A673 (cell line): Measurements from ENCODE around the gene ADTRP. TPM values are rescaled to one million over a fixed set of nuclear protein-coding genes. Genes with fewer than 3 reads are reported as not detected.

ENCODE experiments used
- BruUV-seq: library from RNA; stranded (reverse); fragments of 400-500 nt; replicated peaks from 2 replicates; lab custom pipeline; 2021; lab: Mats Ljungman, UMichigan
- CTCF ChIA-PET: fragments of 300-600 bp; sonication (Branson Sonifier 250); formaldehyde crosslinking; loops from one replicate; lab custom pipeline; 2022; ENCODE audit warnings: antibody characterized with exemption; lab: Charles Lee
- POLR2A ChIA-PET: fragments of 300-600 bp; sonication (Branson Sonifier 250); formaldehyde crosslinking; loops from one replicate; lab custom pipeline; 2022; ENCODE audit warnings: antibody characterized with exemption; ENCODE audit not compliant: low non-redundant PET; lab: Charles Lee
- DNase-seq: peaks from one replicate; pipeline ENCODE4 v3.0.0-alpha.2; 2015; ENCODE audit warnings: low spot score
- H3K27ac ChIP-seq: fragments of 200-600 bp; sonication (generic); 2 replicates; pipeline ENCODE4 v1.5.1; 2016; ENCODE audit warnings: mixed run types, low read depth, mild to moderate bottlenecking, mixed read lengths, antibody characterized with exemption, low read length; ENCODE audit not compliant: poor library complexity, severe bottlenecking
- H3K27me3 ChIP-seq: fragments of 200-600 bp; sonication (generic); replicated peaks from 2 replicates; pipeline ENCODE4 v1.6.1; 2017; ENCODE audit warnings: mixed run types, low read depth, mild to moderate bottlenecking, mixed read lengths, antibody characterized with exemption, low read length; ENCODE audit not compliant: insufficient read depth, poor library complexity
- H3K36me3 ChIP-seq: fragments of 200-600 bp; sonication (generic); 2 replicates; pipeline ENCODE4 v1.6.1; 2016; ENCODE audit warnings: mixed run types, mild to moderate bottlenecking, mixed read lengths, antibody characterized with exemption, low read length; ENCODE audit not compliant: insufficient read depth, poor library complexity, severe bottlenecking
- H3K4me1 ChIP-seq: fragments of 200-600 bp; sonication (generic); 2 replicates; pipeline ENCODE4 v1.6.1; 2017; ENCODE audit warnings: mixed run types, mild to moderate bottlenecking, mixed read lengths, antibody characterized with exemption, low read length; ENCODE audit not compliant: insufficient read depth, poor library complexity, severe bottlenecking
- H3K4me3 ChIP-seq: fragments of 200-600 bp; sonication (generic); 2 replicates; pipeline ENCODE4 v1.5.1; 2016; ENCODE audit warnings: low read depth, mixed run types, mild to moderate bottlenecking, mixed read lengths, low read length; ENCODE audit not compliant: poor library complexity, severe bottlenecking
- H3K9me3 ChIP-seq: fragments of 200-600 bp; sonication (generic); 2 replicates; pipeline ENCODE4 v1.6.1; 2016; ENCODE audit warnings: mixed run types, low read depth, mild to moderate bottlenecking, mixed read lengths, antibody characterized with exemption, low read length; ENCODE audit not compliant: poor library complexity, severe bottlenecking
- EZH2 ChIP-seq: fragments of 200-600 bp; sonication (generic); IDR thresholded peaks from 2 replicates; pipeline ENCODE4 v1.6.1; 2017; ENCODE audit warnings: borderline replicate concordance, low read depth, mild to moderate bottlenecking, mixed read lengths, antibody characterized with exemption, low read length; ENCODE audit not compliant: poor library complexity, severe bottlenecking
- intact Hi-C: fragments of 100-400 bp; cut with micrococcal nuclease; formaldehyde crosslinking; loops from one replicate; pipeline ENCODE4 v1.10.0; 2022; ENCODE audit not compliant: unreplicated experiment
- total RNA-seq: library from RNA; stranded (reverse); gene quantifications from 2 replicates; pipeline ENCODE4 v1.2.3, GENCODE V29; 2021
- TF ChIP-seq, protein P1 (sequence below): fragments of 300-800, 200-600 bp; sonication (generic); conservative IDR thresholded peaks from 2 replicates; pipeline ENCODE4 v1.5.1; 2017; ENCODE audit warnings: low read depth, mild to moderate bottlenecking, antibody characterized with exemption, low read length, moderate library complexity, mixed read lengths

The ADTRP gene
- total RNA-seq, 1 experiment from 2014 or later: not detected

DNA sequence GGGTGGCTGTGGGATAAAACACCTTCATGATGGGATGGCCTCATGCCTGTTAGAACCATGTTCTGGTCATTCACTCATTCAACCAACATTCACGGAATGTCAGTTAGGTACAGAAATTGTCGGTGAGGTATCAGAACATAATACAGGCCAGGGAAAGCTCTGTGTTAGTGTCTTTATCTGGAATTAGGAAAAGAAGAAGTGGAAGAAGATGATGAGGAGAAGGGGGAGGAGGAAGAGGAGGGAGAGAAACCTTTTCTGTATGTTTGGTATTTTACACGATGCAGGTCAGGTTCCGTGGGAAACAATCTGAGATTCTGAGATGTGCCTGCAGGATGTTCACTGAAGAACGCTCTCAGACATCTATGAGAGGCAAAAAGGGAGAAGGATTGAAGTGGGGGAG is 5.6 kb downstream of the ADTRP start:
- H3K36me3 ChIP-seq: no peaks in the 10 kb centered on the region
- no peaks in the 10 kb centered on the region for H3K9me3 ChIP-seq
- H3K27me3 ChIP-seq: peaks cover 4% of the 10 kb centered on the region
- no TSS peak for BruUV-seq
- no peaks in the 10 kb centered on the region for H3K4me1 ChIP-seq
- intact Hi-C loops: no loop called here
- ChIA-PET CTCF (no interaction called here), POLR2A (no interaction called here)
- H3K27ac ChIP-seq: no peak overlapping the region
- DNase-seq: no peak
- no peak for TF ChIP-seq EZH2
- TF ChIP-seq, protein P1, sequence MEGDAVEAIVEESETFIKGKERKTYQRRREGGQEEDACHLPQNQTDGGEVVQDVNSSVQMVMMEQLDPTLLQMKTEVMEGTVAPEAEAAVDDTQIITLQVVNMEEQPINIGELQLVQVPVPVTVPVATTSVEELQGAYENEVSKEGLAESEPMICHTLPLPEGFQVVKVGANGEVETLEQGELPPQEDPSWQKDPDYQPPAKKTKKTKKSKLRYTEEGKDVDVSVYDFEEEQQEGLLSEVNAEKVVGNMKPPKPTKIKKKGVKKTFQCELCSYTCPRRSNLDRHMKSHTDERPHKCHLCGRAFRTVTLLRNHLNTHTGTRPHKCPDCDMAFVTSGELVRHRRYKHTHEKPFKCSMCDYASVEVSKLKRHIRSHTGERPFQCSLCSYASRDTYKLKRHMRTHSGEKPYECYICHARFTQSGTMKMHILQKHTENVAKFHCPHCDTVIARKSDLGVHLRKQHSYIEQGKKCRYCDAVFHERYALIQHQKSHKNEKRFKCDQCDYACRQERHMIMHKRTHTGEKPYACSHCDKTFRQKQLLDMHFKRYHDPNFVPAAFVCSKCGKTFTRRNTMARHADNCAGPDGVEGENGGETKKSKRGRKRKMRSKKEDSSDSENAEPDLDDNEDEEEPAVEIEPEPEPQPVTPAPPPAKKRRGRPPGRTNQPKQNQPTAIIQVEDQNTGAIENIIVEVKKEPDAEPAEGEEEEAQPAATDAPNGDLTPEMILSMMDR: no peak
- H3K4me3 ChIP-seq: no peak overlapping the region

DNA sequence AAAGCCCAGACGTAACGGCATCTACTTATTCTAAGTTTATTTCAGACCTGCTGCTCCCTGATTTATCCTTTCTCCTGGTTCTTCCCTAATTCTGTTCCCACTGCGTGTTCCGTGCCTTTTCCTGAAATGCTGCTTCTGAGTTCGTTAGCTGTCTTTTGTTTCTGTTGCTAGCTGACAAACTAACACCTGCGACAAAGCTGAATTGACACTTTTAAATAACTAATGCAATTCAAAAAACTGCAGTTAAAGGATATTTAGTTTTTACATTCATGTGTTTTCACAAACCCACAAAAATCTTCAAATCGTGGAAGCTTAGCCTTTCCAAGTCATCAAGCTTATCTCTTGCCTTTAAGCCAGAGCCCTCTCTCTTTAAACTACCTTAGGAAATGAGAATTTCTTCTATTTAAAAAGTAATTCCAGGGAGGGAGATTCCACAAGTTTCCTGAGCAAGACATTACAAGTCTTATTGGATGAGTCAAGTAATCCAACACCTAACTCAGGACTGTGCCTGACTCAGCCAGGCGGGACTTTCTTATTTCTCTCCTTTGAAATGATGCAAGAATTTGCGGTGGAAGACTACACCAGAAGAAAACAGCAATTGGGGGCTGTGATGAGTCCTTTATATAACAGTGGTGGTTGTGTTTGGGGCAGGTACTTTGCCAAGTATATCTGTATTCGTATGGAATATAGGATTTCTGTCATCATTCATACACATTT is 6.3 kb downstream of the ADTRP start:
- ChIA-PET CTCF (no interaction called here), POLR2A (no interaction called here)
- intact Hi-C loops: no loop called here
- H3K9me3 ChIP-seq: no peaks in the 10 kb centered on the region
- no peak overlapping the region for H3K27ac ChIP-seq
- BruUV-seq: no TSS peak
- TF ChIP-seq EZH2: no peak
- TF ChIP-seq, protein P1: no peak
- no peaks in the 10 kb centered on the region for H3K36me3 ChIP-seq
- H3K4me1 ChIP-seq: no peaks in the 10 kb centered on the region
- peaks cover 4% of the 10 kb centered on the region for H3K27me3 ChIP-seq
- no peak overlapping the region for H3K4me3 ChIP-seq
- no peak for DNase-seq

DNA sequence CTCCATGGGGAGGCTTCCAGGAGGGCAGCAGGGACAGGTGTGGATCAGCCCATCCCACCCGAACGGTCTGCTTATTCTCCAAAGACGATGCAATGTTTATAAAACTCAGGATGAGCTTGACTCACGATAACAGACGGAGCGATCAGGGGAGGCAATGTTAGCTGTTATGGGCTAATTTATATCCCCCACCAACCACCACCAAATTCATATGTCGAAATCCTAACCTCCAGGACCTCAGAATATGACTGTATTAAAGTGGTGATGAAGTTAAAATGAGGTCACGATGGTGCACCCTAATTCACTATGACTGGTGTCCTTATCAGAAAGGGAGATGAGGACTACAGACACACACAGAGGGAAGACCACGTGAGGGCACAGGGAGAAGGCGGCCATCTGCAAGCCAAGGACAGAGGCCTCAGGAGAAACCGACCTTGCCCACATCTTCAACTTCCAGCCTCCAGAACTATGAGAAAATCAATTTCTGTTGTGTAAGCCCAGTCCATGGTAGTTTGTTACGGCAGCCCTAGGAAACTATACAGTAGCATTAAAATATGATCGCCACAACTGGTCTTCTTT is 7.0 kb downstream of the ADTRP start:
- ChIA-PET POLR2A (no interaction called here), CTCF (no interaction called here)
- BruUV-seq: no TSS peak
- H3K27ac ChIP-seq: no peak overlapping the region
- DNase-seq: no peak
- peaks cover 4% of the 10 kb centered on the region for H3K27me3 ChIP-seq
- no peaks in the 10 kb centered on the region for H3K4me1 ChIP-seq
- intact Hi-C loops: no loop called here
- no peak for TF ChIP-seq EZH2
- TF ChIP-seq, protein P1: no peak
- H3K9me3 ChIP-seq: no peaks in the 10 kb centered on the region
- H3K4me3 ChIP-seq: no peak overlapping the region
- no peaks in the 10 kb centered on the region for H3K36me3 ChIP-seq
